ENCODE measurements around the gene LCN12.

Gene LCN12

GRCh38 chr9:136974817-136975535 is 22.9 kb downstream of the LCN12 start:
- no peak for DNase-seq (ENCODE audit: low read depth)

GRCh38 chr9:136975644-136976043 is 23.6 kb downstream of the LCN12 start:
- no peak for DNase-seq (ENCODE audit: low read depth)

GRCh38 chr9:136977223-136977622 is 25.1 kb downstream of the LCN12 start, which contains the start of gene PTGDS:
PTGDS (plus strand) TSS chr9:136977504; CDS start chr9:136977579, 75 bp downstream.
- no peak for DNase-seq (ENCODE audit: low read depth)

GRCh38 chr9:136977649-136978072 is 25.6 kb downstream of the LCN12 start:
- DNase-seq (ENCODE audit: low read depth): no peak

- no peak for DNase-seq (ENCODE audit: low read depth)
Measured at GRCh38 chr9:136978073-136978864, 26.2 kb downstream of the LCN12 start.

- DNase-seq (ENCODE audit: low read depth): no peak
Measured at GRCh38 chr9:136978865-136979544, 26.9 kb downstream of the LCN12 start.

GRCh38 chr9:136979769-136980587 is 27.9 kb downstream of the LCN12 start:
- no peak for DNase-seq (ENCODE audit: low read depth)

GRCh38 chr9:136980669-136981478 is 28.8 kb downstream of the LCN12 start:
- DNase-seq (ENCODE audit: low read depth): no peak

- DNase-seq (ENCODE audit: low read depth): no peak
Measured at GRCh38 chr9:136981588-136982231, 29.6 kb downstream of the LCN12 start.

GRCh38 chr9:136982232-136983051 is 30.4 kb downstream of the LCN12 start, which contains the start of gene LCNL1:
LCNL1 (plus strand) TSS chr9:136982993; CDS start chr9:136983587, 594 bp downstream.
- no peak for DNase-seq (ENCODE audit: low read depth)

- DNase-seq (ENCODE audit: low read depth): no peak
Measured at GRCh38 chr9:136983167-136983566, 31.1 kb downstream of the LCN12 start.

GRCh38 chr9:136983656-136984314 is 31.7 kb downstream of the LCN12 start:
- no peak for DNase-seq (ENCODE audit: low read depth)

- DNase-seq (ENCODE audit: low read depth): no peak
Measured at GRCh38 chr9:136984464-136985026, 32.5 kb downstream of the LCN12 start.

- DNase-seq (ENCODE audit: low read depth): no peak
Measured at GRCh38 chr9:136985027-136985602, 33.0 kb downstream of the LCN12 start.

- no peak for DNase-seq (ENCODE audit: low read depth)
Measured at GRCh38 chr9:136985853-136986252, 33.8 kb downstream of the LCN12 start.

GRCh38 chr9:136988872-136989271 is 36.8 kb downstream of the LCN12 start:
- no peak for DNase-seq (ENCODE audit: low read depth)

- no peak for DNase-seq (ENCODE audit: low read depth)
Measured at GRCh38 chr9:136990242-136990911, 38.3 kb downstream of the LCN12 start.
